ENCODE results near the gene SCYL1.
"Not testable (repeated sequence)": the region's sequence is repeated elsewhere in the genome, so short reads cannot be mapped to it uniquely, and the experiment has no call there.

SCYL1 gene

DNA sequence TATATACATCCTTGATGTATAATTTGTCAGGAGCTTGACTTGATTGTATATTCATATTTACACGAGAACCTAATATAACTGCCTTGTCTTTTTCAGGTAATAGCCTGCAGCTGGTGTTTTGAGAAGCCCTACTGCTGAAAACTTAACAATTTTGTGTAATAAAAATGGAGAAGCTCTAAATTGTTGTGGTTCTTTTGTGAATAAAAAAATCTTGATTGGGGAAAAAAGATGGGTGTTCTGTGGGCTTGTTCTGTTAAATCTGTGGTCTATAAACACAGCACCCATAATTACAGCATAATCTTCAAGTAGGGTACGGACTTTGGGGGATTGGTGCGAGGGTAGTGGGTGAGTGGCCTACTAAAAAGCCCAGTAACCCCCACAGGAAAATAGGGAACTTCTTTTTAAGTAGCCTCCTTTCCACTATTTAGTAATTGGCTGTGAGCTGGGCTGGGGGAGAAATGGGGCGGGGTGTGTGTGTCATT, 18.6 kb upstream of the SCYL1 start:
- no peak for DNase-seq

DNA sequence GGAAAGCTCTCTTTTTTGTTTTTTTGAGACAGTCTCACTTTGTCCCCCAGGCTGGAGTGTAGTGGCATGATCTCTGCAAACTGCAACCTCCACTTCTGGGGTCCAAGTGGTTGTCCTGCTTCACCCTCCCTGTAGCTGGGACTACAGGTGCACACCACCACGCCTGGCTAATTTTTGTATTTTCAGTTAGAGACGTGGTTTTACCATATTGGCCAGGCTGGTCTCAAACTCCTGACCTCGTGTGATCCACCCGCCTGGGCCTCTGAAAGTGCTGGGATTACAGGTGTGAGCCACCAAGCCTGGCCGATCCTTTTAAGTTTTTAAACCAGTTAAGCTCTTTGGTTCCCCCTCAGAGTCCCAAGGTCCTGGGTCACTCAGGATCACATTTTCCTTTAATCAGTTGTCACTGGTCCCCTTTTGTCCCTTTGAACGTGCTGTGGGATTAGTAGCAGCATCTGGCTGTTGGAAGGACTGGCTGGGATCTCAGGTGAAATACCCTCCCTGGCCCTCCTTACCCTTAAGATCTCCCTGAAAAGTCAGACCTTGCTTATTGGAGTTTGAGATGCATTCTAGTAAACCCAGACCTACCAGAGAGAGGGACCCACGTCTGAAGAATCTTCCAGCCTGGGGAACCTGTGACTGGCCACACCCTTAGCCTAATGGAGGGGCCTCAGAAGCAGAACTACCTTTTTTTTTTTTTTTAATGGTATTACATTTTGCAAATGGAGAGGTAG, 17.9 kb upstream of the SCYL1 start:
- peak; percentile 83 for DNase-seq

DNA sequence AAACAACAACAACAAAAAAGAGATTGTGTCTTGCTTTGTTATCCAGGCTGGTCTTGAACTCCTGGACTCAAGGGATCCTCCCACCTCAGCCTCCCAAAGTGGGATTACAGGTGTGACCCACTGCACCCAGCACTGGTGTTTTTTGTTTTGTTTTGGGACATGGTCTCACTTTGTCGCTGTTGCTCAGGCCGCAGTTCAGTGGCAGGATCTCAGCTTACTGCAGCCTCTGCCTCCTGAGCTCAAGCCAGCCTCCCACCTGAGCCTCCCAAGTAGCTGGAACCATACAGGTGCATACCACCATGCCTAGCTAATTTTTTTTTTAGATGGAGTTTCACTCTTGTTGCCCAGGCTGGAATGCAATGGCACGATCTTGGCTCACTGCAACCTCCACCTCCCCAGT, 12.6 kb upstream of the SCYL1 start:
- not testable (repeated sequence) for DNase-seq

DNA sequence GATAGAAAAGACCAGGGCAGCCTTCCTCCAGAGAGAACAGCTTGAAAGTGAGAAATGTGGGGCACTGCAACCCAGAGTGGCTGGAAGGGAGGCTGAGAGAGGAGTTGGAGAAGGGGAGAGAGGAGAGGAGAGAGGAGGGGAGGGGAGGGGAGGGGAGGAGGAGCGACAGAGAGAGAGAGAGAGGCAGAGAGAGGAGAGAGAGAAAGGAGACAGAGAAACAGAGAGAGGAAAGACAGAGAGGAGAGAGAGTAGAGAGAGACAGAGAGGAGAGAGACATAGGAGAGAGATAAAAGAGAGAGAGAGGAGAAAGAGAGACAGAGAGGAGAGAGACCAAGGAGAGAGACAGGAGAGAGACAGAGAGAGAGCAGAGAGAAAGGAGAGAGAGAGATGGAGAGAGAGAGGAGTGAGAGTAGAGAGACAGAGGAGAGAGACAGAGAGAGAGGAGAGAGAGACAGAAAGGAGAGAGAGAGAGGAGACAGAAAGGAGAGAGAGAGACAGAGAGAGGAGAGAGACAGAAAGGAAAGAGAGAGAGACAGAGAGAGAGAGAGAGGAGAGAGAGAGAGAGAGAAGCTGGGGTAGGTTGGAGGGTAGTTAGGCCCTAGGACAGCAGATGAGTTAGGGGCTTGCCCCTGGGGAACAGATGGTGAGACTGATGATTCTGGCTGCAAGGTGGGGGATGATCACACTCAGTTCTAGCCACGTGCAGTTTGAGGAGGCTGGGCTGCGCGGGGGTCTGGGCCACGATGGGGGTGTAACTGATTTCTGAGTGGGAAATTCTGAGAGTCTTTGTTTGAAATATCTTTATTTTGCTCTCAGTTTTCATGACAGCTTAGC, 8.5 kb upstream of the SCYL1 start:
- DNase-seq: no peak

DNA sequence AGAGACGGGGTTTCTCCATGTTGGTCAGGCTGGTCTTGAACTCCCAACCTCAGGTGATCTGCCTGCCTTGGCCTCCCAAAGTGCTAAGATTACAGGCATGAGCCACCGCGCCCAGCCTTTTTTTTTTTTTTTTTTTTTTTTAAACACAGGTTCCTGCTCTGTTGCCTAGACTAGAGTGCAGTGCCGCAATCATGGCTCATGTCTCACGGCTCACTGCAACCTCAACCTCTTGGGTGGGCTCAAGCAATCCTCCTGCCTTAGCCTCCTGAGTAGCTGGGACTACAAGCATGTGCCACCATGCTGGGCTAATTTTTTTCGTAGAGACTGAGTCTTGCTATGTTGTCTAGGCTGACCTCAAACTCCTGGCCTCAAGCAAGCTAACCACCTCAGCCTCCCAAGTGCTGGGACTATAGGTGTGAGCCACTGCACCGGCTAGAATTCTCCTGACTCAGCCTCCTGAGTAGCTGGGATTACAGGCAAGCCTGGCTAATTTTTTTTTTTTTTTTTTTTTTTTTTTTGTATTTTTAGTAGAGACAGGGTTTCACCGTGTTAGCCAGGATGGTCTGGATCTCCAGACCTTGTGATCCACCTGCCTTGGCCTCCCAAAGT, 5.8 kb upstream of the SCYL1 start:
- DNase-seq: peak; percentile 1

DNA sequence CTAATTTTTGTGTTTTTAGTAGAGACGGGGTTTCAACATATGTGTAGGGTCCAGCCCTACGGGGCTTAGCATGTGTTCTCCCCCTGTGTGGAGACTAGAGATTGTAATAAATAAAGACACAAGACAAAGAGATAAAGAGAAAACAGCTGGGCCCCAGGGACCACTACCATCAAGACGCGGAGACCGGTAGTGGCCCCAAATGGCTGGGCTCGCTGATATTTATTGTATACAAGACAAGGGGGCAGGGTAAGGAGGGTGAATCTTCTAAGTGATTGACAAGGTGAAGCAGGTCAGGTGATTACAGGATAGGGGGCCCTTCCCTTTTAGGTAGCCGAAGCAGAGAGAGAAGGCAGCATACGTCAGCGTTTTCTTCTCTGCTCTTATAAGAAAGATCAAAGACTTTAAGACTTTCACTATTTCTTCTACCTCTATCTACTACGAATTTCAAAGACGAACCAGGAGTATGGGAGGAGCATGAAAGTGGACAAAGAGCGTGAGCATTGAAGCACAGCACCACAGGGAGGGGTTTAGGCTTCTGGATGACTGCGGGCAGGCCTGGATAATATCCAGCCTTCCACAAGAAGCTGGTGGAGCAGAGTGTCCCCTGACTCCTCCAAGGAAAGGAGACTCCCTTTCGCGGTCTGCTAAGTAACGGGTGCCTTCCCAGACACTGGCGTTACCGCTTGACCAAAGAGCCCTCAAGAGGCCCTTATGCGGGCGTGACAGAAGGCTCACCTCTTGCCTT, 2.9 kb upstream of the SCYL1 start:
- DNase-seq: peak; percentile 43

DNA sequence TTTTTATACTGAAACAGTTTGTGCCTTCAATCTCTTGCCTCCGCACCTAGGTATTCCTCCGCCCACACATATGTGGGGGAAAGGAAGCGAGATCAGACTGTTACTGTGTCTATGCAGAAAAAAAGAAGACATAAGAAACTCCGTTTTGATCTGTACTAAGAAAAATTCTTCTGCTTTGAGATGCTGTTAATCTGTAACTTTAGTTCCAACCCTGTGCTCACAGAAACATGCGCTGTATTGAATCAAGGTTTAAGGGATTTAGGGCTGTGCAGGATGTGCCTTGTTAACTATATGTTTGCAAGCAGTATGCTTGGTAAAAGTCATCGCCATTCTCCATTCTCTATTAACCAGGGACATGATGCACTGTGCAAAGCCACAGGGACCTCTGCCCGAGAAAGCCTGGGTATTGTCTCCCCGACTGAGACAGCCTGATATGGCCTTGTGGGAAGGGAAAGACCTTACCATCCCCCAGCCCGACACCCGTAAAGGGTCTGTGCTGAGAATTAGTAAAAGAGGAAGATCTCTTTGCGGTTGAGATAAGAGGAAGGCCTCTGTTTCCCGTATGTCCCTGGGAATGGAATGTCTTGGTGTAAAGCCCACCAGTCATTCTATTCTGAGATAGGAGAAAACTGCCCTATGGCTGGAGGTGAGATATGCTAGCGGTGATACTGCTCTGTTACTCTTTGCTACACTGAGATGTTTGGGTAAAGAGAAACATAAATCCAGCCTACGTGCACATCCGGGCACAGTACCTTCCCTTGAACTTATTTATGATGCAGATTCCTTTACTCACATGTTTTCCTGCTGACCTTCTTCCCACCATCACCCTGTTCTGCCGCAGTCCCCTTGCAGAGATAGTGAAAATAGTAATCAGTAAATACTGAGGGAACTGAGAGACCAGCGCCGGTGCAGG, 1.9 kb upstream of the SCYL1 start:
- peak; percentile 52 for DNase-seq

DNA sequence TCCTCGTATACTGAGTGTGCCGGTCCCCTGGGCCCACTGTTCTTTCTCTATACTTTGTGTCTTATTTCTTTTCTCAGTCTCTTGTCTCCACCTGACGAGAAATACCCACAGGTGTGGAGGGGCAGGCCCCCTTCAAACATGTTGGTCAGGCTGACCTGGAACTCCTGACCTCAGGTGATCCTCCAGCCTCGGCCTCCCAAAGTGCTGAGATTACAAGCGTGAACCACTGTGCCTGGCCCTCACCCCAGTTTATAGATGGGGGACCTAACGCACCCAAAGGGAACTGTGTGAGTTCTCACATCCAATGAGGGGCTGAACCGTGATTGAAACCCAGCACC, 1.3 kb upstream of the SCYL1 start:
- DNase-seq: not testable (repeated sequence)

DNA sequence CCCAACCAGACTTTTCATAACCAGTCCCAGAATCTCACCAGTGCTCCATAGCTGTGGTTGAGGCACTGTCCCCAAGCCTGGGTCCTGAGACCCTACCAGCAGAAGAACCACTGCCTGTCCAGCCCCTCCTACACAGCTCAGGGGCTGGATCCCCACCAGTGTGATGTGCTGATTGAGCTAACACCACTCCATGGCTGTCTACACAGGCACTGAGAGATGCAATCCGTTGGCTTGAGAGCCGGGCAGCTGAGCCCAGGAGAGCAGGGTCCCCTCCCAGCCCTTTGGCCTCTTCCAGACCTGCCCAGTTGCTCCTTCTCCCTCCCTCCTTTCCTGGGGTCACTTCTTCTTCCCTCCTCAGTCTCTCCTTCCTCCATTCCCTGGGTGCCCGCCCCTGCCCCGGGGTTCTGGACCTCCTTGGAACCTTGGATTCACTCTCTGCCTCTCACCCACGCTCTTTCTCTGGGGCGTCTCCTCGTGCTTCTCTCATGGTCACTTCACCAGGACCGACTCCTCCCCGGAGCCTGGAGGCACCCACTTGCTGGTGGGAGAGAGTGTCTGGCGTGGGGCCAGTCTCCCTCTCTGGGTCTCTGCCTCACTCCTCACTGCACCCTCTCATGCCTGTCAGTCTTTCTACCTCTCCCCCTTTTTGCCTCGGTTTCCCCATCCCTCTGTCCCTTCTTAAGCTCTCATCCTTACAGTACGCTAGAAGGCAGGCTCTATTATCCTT, 706 bp upstream of the SCYL1 start:
- no peak for DNase-seq

DNA sequence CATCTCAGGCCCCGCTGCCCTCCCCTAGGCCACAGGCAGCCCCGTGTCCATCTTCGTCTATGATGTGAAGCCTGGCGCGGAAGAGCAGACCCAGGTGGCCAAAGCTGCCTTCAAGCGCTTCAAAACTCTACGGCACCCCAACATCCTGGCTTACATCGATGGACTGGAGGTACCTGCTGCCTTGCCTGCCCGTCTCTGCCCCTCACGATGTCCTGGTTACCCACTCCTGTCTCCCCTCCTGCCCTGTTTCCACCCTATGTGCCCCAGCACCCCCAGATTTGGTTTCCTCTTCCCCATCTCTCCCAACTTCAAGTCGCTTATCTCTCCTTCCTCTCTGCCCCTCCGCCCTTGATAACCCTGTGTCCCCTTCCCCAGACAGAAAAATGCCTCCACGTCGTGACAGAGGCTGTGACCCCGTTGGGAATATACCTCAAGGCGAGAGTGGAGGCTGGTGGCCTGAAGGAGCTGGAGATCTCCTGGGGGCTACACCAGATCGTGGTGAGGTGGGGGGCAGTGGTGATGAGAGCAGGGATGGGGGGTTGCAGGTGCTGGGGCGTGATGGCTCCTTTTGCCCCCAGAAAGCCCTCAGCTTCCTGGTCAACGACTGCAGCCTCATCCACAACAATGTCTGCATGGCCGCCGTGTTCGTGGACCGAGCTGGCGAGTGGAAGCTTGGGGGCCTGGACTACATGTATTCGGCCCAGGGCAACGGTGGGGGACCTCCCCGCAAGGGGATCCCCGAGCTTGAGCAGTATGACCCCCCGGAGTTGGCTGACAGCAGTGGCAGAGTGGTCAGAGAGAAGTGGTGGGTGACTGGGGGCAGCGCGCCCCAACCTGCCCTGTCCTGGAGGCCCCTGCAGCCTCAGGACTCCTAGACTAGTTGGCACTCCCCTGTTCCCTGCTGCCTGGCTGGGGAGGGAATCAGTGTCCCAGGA, 930 bp downstream of the SCYL1 start:
- DNase-seq: no peak

DNA sequence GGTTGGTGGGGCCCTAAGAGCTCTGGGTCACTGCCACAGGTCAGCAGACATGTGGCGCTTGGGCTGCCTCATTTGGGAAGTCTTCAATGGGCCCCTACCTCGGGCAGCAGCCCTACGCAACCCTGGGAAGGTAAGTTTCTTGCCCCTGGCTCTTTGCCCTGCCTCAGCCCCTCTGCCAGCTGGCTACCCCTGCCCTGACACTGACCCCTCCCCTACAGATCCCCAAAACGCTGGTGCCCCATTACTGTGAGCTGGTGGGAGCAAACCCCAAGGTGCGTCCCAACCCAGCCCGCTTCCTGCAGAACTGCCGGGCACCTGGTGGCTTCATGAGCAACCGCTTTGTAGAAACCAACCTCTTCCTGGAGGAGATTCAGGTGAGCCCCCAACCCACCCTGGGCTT, 1.9 kb downstream of the SCYL1 start:
- no peak for DNase-seq

DNA sequence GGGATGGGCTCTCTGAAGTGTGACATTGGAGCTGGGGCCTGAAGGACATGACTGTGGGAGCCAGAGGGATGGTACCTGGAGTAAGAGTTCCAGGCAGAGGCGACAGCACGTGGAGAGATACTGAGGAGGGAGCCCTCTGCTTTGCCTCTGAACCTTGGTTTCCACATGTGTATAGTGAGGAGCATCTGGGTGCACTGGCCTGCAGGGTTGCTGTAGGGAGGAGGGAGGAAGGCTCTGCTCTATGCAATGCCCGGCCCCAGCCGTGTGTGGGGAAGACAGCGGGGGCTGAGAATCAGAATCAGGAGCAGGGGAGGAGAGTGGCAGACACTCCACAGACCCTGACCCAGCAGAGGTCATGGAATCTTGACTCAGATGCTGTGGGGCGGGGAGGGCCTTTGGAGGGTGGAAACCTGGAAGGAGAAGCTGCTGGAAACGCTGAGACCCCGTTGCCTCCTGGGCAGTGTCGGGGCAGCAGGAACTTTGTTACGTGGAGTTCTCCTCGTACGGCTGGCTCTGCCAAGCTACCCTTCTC, 4.0 kb downstream of the SCYL1 start:
- DNase-seq: no peak

DNA sequence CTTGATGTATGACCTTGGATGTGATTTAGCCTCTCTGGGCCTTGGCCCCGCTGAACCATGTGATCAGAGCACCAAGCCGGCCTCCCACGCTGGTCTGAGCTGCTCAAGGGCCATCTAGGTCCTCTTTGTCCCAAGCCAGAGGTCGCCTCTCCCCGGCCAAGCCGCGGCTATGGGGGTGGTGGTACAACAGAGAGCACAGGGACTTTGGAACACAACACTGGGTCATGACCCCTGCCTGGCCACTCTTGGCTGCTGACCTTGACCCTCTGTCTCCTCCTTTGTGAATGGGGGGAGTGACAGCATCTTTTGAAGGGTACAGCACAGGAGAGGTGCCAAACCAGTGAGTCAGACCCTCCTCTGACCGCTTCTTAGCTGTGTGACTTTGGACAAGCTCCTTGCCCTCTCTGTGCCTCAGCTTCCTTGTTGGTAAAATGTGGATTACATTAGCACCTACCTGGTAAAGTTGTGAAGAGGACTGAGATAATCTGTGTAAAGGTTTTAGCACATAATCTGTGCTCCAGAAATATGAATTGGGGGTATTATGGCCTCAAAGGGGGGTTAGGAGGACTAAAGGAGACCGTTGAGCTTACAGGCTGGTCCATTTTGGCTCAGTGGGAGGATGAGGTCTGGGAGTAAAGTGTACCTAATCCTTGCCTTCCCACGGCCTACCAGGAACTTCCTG, 4.7 kb downstream of the SCYL1 start:
- no peak for DNase-seq

DNA sequence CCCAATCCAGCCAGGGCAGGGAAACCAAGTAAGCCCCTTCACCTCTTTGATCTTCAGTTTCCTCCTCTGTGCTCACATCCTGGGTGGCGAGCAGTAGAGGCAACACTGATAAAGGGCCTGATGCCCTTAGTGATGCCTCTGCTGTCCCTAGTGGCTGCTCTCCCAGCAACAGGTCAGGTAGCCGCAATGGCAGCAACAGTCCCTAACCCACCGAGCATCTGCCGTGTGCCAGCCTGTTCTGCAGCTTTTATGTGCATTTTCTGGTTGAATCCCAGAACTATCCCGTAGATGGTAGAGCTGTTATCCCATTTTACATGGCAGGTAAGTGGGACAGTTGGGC, 5.2 kb downstream of the SCYL1 start:
- DNase-seq: no peak

DNA sequence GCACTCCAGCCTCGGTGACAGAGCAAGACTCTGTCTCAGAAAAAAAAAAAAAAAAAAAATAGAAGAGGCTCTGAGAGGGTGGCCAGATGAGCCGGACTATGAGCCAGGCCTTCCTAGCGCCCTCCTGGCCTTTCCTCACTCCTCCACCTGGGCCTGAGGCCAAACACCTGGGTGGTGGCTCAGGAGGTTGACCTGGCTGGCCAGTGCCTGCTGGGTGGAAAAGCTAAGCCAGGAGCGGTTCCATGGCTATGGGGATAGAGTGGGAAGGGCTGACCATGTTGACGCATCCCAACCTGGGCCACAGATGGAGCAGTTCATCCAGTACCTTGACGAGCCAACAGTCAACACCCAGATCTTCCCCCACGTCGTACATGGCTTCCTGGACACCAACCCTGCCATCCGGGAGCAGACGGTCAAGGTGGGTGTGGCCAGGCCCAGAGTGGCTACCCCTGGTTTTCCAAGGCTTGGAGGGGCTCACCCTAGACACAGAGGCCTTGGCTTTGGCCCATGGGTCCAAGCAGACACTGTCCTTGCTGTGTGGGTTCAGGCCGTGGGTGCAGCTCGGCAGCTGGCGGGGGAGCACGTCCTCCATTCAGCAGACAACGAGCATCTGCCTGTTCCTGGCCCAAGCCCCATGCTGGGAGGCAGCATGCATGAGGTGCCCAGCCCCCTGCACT, 7.6 kb downstream of the SCYL1 start:
- no peak for DNase-seq

DNA sequence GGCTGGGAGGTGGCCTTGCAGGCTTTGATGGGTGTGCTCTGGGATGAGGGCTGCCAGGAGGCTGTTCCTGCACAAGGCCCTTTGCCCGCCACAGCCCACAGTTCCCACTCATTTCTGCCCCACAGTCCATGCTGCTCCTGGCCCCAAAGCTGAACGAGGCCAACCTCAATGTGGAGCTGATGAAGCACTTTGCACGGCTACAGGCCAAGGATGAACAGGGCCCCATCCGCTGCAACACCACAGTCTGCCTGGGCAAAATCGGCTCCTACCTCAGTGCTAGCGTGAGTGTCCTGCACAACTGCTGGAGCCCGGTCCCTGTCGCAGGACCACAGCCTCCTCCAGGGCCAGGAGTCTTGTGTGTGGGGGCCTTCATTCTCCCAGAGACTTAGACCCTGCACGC, 10.2 kb downstream of the SCYL1 start:
- no peak for DNase-seq

DNA sequence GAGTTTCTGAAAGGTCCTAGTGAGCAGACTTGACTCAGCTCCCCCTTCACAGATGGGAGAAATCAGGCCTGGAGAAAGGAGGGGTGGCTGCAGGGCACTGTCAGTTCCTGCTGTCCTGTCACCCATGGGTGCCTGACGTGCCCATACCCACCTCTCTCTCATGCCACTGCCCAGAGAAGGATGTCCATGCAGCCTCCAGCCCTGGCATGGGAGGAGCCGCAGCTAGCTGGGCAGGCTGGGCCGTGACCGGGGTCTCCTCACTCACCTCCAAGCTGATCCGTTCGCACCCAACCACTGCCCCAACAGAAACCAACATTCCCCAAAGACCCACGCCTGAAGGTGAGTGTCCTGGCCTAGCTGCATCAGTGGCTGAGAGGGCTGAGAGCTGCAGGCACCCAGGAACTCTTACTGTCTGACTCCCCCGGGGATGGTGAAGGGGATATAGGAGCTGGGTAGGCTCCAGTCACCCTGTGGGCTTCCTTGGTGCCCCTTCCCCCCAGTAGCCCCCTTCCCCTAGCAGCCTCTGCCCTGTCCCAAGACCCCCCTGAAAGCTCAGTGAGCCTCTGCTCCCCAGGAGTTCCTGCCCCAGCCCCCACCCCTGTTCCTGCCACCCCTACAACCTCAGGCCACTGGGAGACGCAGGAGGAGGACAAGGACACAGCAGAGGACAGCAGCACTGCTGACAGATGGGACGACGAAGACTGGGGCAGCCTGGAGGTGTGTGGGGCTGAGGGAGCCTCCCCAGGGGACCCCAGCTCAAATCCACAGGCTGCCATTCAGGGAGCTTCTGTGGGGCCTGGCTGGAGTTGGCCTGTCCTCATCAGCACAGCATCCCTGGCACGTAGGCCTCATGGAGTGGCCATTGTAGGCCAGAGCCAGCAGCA, 11.8 kb downstream of the SCYL1 start:
- DNase-seq: no peak

DNA sequence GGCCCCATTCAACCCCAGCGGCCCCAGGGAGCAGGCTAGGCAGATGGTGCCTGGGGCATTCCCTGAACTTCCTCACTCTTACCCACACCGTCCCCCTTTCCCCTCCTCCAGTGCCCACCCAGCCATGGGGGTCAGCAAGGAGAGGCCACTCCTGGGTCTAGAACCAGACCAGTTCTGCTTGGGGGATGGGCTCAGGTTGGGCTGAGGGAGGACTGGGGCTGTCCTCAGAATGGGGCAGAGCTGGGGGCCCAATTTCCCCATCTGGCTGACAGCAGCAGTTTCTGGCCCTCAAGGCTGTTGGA, 12.4 kb downstream of the SCYL1 start:
- DNase-seq: no peak

All from CD4-positive, alpha-beta T cell treated with Interleukin-15 for 1 hour (primary cell).